GM21717 (cell line): Measurements from ENCODE around the gene SLC22A23.

Experiments used
- ATAC-seq: cut with Tn5 transposase; IDR thresholded peaks from one replicate; pipeline ENCODE4 v1.9.1; 2021; ENCODE audit warnings: mild to moderate bottlenecking, moderate library complexity; ENCODE audit not compliant: unreplicated experiment

Gene SLC22A23

DNA sequence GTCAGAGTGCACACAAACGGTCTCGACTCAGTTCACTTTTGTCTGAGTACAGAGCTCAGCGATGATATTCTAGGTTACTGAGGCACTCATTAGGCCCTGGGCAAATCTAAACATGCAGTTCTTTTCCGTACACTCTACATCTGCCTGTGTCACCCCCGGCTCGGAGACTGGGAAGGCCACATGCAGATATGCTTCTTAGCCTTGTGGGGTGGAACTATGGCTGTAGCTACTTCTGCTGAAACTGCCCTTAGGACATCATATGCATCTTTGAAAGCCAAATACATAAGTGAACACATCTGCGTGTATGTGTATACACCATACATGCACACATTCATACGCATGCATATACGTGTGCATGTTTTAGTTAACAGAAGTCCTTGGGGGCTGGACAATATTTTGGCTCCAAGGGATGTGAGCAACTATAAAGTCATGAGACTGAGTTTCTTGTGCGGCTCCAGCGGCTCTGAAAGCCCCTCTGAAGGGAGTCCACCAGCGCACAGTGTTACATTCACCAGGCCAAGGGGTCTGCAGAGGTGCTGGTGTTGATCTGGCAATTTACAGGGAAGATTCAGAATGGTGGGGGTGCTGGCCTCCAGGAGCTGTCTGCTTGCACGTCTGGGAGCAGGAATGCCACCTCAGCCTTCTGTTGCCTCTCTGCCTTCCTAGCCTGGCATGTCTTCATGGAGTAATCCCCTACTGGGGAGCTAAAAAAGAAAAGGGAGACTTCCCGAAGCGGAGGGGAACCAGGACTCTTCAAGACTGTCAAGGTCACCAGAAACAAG lies 166.5 kb downstream of the SLC22A23 start:
- ATAC-seq: no peak

DNA sequence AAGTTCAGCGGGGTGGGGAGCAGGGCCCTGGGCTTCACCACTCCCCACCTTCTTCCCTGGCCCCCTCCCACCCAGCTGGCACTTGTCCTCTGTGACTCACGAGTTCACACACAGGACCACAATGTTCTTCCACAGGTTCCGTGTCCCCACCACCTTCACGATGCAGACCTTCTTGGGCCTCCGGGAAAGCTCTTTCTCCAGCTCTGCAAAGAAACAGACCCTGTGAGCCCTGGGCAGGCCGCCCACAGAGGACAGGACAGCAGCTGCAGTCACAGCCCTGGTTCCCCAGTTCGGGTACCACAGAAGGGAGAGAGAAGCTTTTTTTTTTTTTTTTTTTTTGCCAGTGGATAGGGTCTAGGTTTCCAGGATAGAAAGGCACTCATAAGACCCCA lies 167.2 kb downstream of the SLC22A23 start:
- no peak for ATAC-seq

DNA sequence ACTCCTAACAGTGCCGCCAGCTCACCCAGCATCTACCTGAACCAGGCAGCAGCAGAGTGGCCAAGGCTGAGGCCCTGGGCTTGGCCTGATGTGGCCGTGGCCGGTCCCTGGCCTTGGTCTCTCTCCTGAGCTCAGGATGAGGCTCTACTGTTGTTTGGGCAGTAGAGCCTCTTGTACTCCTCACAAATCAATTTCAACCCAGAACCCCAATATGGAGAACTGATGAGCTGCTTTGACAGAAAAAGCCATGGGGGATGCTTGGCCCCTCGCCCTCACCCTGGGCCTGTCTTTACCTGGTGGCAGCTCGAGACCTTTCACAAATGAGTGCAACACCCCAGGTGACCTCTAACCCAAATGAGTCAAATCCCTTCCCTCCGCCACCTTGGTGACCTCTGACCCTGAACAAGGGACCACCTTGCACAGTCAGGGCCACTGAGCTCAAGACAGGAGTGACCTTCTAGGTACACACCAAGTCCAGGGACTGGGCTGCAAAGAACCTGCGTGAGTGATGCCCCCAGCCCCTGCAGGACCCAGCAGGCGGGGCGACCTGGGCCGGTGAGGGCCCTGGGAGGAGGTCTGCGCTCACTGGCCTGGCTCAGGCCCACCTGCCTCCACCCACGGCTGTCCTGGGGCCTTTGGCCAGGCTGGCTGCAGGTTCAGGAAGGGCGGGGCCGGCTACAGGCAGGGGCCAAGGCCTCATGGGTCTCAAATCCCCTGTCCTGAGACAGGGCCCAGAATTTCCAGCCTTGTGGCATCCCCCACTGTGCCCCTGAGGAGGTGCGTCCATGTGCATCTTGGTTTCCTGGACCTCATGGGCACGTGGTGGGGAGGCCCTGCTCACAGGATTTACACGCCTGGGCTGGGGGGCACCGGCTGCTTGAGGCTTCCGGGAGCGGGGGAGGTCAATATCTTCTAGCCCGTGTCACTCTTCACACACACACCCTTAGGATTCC lies 167.9 kb downstream of the SLC22A23 start:
- no peak for ATAC-seq

DNA sequence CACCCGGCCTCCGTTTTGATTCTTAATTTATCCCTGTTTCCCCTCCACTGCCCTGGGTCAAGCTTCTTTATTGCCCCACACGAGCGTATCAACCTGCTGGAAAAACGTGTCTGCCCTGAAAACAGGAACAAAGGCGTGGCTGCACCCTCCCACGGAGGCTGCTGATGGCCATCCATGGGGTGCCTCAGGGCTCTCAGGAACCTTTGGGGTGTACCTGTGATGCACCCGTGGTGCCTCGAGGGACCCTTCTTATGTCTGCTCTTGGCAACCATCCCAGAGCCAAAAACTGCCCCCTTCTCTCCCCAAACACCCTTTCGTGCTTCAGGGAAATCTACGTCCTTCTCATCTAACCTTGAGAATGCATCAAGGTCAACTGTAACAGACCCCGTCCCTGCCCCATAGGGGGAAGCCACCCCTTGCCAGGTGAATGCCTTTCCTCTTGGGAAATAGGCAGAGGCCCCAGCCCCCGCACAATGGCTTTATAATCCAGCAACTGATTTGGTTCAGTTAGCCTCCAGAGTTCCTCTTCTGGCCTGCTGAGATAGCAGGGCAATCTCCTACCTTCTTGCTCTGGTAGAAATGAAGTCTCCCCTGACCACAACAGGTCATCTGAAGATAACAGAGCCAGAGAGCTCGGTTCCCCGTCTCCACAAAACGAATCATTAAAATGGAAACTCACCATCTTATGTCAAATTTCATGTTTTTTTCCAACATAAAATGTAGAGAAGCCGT lies 168.7 kb downstream of the SLC22A23 start:
- ATAC-seq: no peak

DNA sequence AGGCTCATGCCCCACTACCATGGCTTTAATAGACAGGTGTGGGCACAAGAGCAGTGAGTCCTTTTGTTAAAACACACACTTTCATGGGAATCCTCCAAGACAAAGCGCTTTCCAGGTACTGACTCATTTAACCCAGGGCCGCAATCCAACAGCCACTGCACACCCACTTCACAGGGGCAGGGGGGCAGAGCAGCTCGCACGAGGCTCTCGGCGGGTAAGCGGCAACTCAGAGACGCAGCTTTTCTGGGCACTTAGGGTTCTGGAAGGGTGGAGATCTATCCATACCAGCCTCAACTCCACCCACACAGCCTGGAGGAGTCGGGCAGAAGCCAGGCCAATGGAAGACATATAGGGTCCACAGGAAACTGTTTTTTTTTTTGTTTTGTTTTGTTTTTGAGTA lies 169.5 kb downstream of the SLC22A23 start:
- no peak for ATAC-seq

DNA sequence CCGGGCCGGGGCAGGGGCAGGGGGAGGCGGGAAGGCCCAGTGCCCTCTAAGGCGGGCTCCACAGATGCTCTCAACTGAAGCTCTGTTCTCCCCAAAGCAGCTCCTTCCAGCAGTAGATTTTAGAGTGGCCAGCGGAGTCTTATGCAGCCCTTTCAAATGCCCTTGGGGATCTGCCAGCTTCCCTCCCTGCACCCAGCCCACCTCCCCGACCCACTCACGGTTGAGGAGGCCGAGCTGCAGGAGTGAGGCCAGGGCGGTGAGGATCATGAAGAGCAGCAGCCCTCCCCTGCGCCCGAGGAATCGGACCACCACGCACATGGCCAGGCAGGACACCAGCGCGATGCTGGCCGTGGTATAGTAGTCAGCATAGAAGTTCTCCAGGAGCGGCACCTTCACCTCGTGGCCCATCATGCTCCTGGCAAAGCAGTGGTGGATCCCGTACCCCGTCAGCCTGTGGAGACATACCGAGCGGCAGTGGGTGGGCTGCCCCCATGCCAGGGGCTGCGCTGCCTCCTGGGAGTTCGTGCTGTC lies 170.1 kb downstream of the SLC22A23 start:
- no peak for ATAC-seq

DNA sequence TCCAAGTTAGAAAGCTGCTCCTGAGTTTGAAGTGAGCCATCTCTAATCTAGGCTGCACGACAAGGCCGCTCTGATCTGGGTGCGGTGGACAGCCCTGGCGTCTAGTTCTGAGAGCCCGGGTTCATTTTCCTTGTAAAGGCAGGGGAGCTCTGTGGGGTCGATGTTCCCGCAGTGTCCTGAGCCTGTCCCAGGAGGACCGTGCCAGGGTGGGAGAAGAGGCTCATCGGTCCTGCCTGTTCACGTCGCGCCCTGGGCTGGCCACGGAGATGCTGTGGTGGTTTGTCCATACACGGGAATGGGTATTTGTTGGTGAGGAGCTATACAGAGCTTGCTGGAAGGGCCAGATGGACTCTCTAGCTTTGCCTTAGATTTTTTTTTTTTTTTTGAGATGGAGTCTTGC lies 171.1 kb downstream of the SLC22A23 start:
- ATAC-seq: no peak

DNA sequence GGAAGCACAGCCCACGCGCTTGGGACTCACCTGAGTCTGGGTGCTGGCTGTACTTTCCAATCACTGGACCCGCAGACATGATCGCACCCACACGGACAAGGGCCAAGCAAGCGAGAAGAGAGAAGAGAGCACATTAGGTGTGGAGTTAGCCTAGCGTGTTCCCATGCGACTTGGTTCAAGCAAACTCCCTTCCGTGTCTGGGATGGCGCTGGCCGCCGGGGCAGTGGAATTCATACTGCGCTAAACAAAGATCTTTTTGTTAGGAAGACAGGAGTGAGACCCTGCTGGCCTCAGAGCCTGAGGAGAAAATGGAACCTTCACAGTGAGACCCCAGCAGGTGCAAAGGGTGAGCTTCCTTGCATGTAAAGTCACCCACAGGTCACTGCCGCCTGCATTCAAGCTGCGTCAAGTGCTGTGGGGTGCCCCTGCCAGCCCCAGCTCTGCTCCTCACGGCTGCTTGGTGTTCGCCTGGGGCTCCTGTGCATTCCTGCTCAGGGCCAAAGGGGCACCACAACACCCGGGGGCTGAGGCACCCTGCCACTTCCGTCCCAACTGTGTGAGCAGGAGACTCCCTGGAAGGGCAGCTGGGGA lies 171.7 kb downstream of the SLC22A23 start:
- ATAC-seq: no peak

DNA sequence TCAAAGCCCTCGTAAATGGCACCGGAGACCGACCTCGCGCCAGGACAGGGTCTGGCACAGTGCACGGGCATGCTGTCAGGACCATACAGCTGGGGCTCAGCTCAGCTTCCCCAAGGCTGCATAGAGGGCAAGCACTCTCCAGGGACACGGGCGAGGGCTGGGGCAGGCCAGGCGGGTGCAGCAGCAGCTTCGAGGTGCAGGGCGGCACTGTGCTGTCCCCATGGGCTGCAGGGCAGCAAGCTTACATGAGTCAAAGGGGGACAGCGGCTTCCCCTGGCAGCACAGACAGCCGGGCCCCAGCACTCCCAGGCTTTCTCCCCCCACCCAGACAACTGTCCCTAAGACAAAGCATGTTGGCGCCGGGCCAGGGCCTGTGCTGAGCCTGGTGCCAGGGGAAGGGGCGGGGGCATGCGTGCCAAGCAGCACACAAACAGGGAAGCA lies 172.4 kb downstream of the SLC22A23 start:
- ATAC-seq: no peak

DNA sequence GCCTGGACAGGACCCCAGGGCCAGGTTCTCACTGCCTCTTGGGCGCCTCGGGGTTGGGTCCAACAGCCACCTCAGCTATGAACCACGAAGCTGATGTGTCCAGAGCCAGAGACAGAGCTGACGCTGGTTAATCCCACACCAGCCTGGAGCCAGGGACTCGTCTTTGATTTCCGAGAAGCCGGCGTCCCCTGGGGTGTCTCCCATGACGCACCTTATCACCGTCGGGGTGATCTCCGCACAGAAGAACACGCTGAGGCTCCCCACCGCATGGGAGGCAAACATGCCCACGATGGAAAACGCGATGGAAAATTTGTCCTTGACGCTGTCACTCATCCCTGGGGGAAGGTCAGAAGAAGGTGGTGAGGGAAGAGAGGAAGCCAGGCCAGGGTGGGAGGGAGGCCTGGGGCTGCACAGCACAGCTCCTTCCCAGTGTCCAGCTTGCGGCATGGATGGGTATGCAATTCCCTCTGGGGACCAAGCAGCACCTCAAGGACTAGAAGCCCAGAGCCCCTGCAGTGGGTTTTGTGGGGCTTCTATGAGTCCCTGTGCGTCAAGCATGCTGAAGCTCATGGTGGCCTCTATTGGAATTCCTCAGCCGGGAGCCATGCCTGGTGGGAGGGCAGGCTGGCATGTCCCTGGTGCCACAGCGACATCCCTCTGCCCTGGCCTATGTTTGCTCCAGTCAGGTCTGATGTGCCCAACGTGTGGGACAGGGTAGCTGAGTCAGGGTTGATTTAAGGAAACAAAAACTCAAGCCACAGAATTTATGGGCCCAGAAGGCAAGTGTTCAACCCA lies 173.0 kb downstream of the SLC22A23 start:
- ATAC-seq: no peak

DNA sequence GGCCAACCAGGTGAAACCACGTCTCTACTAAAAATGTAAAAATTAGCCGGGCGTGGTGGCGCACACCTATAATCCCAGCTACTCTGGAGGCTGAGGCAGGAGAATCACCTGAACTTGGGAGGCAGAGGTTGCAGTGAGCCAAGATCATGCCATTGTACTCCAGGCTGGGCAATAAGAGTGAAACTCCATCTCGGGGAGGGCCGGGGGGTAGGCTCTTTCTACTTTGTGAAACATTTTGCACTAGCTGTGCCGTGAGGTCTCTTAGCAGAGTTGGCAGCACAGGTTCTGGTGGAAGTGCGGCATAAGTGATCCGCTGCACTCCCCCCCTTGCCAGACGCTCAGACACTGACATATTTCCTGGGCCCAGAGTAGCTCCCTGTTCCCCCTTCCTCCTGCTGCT lies 173.6 kb downstream of the SLC22A23 start:
- ATAC-seq: no peak

DNA sequence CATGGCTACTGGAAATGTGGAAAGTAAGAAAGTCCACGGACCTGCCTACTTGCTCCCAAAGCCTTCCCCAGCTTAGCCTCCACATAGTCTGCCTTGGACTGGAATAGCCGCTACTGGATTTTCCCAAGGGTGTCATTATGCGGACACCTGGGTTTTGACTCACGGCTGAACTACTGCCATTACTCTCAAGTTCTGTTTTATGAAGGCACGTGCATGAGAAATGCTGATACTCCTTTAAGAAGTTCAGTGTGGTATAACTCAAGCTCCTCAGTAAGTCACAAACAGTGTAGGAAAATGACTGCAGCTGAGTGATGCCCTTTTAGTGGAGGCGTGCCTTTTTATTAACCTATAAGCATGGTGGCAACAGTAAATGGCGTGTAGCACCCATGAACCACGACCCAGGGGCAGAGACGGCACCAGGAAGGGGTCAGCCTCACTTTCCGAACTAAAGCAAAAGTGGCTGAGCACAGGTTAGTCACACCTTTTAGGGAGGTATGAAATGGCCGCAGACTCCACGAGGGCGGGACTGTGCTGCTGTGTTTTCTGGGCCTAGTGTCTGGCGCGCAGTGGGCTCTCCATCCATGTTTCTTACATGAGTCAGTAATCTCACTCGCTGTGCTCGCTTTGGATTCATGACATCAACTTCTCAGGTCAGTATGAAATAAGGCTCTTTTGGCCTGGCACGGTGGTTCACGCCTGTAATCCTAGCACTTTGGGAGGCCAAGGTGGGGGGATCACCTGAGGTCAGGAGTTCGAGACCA lies 174.2 kb downstream of the SLC22A23 start:
- ATAC-seq: no peak

DNA sequence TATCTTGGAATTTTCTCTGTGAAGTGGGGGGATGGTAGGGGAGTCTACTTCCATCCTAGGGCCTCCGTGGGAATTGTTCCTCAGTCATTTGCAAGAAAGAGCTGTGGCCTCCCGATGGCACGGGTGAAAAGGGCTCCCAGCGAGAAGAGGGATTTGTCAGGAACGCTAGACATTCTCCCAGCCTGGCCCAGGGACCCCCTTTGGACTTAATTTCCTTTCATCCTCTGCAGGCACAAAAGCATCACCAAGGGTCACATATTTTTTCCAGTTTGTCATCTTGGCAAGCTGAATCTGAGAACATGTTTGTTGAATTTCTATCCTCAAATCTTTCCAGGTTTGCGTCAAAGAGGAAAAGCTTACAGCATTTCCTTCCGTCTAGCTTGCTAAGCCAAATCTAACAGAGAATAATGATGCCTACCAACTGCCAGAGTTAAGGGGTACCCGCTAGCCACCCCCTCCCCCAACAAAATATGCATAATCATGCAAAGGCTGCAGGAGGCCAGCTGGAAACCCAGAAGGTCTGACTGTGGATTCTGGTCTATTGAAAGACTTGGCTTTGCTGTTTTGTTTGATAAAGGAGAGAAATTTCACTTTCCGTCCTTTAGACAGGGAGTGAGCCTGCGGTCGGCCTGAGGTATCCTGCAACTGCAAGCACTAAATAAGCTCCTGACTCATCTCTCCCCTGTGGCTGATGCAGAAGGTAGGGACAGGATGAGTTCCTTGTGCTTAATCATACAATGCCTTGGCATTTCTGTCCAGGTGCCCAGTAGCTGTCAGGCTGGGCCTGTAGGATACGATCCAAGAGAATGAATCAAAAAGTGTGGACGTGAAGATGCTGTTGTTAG lies 175.0 kb downstream of the SLC22A23 start:
- ATAC-seq: no peak

DNA sequence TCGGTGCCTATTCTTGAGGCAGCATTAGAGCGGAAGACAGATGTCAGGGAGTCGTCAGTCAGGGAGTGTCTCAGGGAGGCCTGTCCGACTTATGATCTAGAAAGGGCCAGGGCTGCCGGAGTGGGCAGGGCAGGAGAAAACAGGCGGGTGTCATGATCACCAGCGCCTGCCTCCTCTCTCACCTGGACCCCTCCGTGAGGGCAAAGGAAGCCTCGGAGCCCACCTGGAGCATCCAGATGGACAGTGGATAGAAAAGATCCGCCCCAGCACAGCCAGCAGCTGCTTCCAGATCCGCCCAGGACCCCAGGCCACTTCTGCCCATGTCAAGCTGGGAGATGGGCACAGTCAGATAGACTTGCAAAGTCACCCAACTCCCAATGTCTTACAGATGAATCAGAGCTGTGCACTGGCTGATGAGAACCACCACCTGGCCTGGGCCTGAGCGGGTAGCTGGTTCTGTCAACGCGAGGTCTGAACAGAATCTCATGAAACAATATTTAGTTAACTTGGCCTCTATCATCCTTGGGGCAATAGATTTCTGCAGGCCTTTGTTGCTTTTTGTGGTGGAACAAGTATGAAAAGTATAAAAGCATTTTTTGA lies 175.9 kb downstream of the SLC22A23 start:
- no peak for ATAC-seq

DNA sequence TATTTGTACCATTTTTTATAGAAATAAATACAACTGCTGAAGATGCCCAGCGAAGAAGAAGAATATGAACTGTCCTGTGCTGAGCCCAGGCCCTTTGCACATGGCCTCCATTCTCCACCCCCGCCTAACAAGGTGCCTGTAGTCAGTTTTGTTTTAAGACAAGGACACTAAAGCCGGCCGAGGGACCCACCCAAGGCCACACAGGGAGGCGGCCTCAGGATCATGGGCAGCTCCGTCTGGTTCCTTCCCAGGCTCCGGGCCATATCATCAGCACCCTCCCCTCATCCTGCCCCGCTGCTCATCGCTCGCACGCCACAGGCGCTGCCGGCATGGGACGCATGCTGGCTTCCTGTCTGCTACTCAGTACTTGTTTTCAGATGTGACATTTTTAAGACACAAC lies 176.8 kb downstream of the SLC22A23 start:
- ATAC-seq: no peak

DNA sequence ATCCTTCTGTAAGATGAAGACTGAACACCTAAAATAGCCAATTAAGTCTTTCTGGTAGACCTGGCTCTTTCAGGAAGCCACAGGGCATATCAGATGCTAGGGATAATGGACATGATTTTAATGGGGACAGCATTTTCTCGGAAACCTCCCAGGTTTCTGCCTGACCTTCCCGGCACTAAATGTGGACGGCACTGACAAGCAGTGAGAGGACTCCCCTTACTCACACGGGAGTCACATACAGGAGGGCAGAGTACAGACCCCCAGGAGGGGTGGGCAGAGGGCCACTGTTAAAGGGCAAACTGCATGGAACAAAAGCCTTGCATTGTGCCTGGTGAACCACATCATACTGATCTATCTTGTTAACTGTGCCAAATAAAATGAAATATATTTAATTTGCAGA lies 178.2 kb downstream of the SLC22A23 start:
- no peak for ATAC-seq

DNA sequence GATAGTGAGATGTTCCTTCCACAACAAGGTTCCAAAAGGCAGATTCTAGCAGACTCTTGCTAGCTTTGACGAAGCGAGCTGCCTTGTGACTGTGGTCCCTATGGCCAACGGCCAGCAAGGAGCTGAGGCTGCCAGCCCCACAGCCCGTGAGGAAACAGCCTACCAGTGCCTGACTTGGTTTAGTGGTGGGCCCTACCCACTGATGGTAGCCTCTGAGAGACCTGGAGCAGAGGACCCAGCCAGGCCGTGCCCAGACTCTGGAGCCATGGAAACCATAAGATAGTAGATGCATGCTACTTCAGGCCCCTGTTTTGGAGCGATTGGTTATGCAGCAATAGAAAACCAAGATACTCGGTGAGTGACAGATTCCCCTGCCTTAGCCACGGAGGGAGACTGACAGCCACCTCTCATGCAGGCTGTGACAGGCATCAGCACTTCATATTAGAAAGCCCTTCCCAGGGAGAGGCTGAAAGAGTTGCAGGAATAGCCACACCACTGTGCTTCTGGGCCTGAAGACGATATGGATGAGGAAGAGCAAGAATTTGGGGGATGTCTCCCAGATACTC lies 178.9 kb downstream of the SLC22A23 start:
- no peak for ATAC-seq

DNA sequence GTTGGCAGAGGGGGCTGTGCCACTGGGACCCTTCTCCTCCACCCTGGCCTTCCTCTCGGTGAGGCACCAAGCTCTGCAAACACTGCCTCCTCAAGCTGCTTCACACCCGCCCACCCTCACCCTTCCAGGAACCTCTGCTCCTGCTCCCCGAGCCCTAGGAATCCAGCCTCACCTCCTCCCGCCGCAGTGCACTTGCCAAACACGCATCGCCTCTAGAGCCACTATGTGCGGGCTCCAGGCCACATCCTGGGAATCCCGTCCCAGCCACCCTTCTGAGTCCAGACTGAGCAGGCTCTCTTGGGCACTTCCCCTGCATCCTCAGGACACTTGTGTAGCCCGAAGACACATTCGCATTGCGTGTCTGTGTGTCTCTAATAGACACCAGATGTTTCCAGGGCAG lies 179.6 kb downstream of the SLC22A23 start:
- ATAC-seq: no peak
